HCT116 (cell line): ENCODE results near the gene BMERB1. TPM values are rescaled to one million over a fixed set of nuclear protein-coding genes. Genes with fewer than 3 reads are reported as not detected.
A peak's percentile ranks its signal among the peaks of the same experiment; 100 is the strongest.
"Not testable (repeated sequence)": the region's sequence is repeated elsewhere in the genome, so short reads cannot be mapped to it uniquely, and the experiment has no call there.

Source experiments
- ATAC-seq: fragments of 200-7000 bp; cut with Tn5 transposase; 2 replicates; pipeline ENCODE4 v1.9.1; 2020; ENCODE audit warnings: mild to moderate bottlenecking, moderate library complexity
- BruUV-seq: library from RNA; stranded (reverse); fragments of 400-500 nt; replicated peaks from 2 replicates; lab custom pipeline; 2021; lab: Mats Ljungman, UMichigan
- CTCF ChIA-PET: fragments of 300-600 bp; sonication (Branson Sonifier 250); formaldehyde crosslinking; loops from one replicate; lab custom pipeline; 2021; ENCODE audit warnings: antibody characterized with exemption; lab: Charles Lee
- POLR2A ChIA-PET: fragments of 300-600, 350-600 bp; sonication (Branson Sonifier 250); formaldehyde crosslinking; loops from one replicate; lab custom pipeline; 2021; ENCODE audit warnings: antibody characterized with exemption; lab: Charles Lee
- RAD21 ChIA-PET, 2 experiments: fragments of 300-600 bp; sonication (Branson Sonifier 250); formaldehyde crosslinking; loops; one replicate each; lab custom pipeline; 2023; ENCODE audit warnings: low total read pairs in 2 of 2; ENCODE audit not compliant: uncharacterized antibody in 2 of 2, unreplicated experiment in 2 of 2, low non-redundant PET in 1 of 2; lab: Charles Lee
- DNase-seq: peaks from one replicate; pipeline ENCODE4 v3.0.0-alpha.2; 2010; ENCODE audit warnings: low read depth, low spot score
- H2AFZ ChIP-seq: fragments of 200-600 bp; shearing (Covaris generic), sonication (generic); 2 replicates; pipeline ENCODE4 v1.6.1; 2017; ENCODE audit warnings: low read depth, mixed run types, mixed read lengths, antibody characterized with exemption, low read length; ENCODE audit not compliant: poor library complexity, severe bottlenecking
- H3K27ac ChIP-seq: 2 replicates; pipeline ENCODE4 v1.5.1; 2012; ENCODE audit warnings: low read depth, low read length
- H3K27me3 ChIP-seq: fragments of 200-600 bp; sonication (generic); 2 replicates; pipeline ENCODE4 v1.6.1; 2016; ENCODE audit warnings: mixed run types, low read length, mixed read lengths; ENCODE audit not compliant: insufficient read depth
- H3K36me3 ChIP-seq, 2 experiments: fragments of 200-500 bp in 1 of 2; fragments of 200-600 bp in 1 of 2; sonication (Bioruptor generic) in 1 of 2; sonication (generic) in 1 of 2; 2 replicates each; pipeline versions ENCODE4 v1.5.1 to v1.6.1; 2014 to 2016; ENCODE audit warnings: low read length in 2 of 2, inconsistent platforms in 1 of 2, mixed read lengths in 1 of 2, mixed run types in 1 of 2; ENCODE audit not compliant: insufficient read depth in 2 of 2, control insufficient read depth in 1 of 2
- H3K4me1 ChIP-seq, 2 experiments: fragments of 200-600 bp in 1 of 2; sonication (generic) in 1 of 2; 2 replicates each; pipeline versions ENCODE4 v1.5.1 to v1.6.1; 2012 to 2017; ENCODE audit warnings: low read length in 2 of 2, inconsistent platforms in 1 of 2, mild to moderate bottlenecking in 1 of 2, mixed read lengths in 1 of 2, mixed run types in 1 of 2, moderate library complexity in 1 of 2; ENCODE audit not compliant: insufficient read depth in 2 of 2, control insufficient read depth in 1 of 2
- H3K4me2 ChIP-seq: fragments of 200-600 bp; sonication (generic); 2 replicates; pipeline ENCODE4 v1.6.1; 2017; ENCODE audit warnings: mixed run types, low read length, mixed read lengths
- H3K4me3 ChIP-seq, 2 experiments: fragments of 200-600 bp in 1 of 2; sonication (generic) in 1 of 2; replicated peaks in 1 of 2; 2 replicates each; pipeline ENCODE4 v1.5.1; 2011 to 2016; ENCODE audit warnings: low read length in 2 of 2, control low read depth in 1 of 2, low read depth in 1 of 2, mild to moderate bottlenecking in 1 of 2, mixed read lengths in 1 of 2, mixed run types in 1 of 2
- H3K79me2 ChIP-seq: fragments of 200-600 bp; sonication (generic); 2 replicates; pipeline ENCODE4 v1.6.1; 2017; ENCODE audit warnings: mild to moderate bottlenecking, mixed run types, low read length, moderate library complexity, mixed read lengths; ENCODE audit not compliant: insufficient read depth
- H3K9ac ChIP-seq: fragments of 200-600 bp; sonication (generic); 2 replicates; pipeline ENCODE4 v1.6.1; 2016; ENCODE audit warnings: low read length, mixed read lengths
- H3K9me2 ChIP-seq: fragments of 200-600 bp; sonication (generic), shearing (Covaris generic); 2 replicates; pipeline ENCODE4 v1.6.1; 2017; ENCODE audit warnings: mixed run types, mild to moderate bottlenecking, moderate library complexity; ENCODE audit not compliant: insufficient read depth
- H3K9me3 ChIP-seq, 2 experiments: fragments of 200-500 bp in 1 of 2; fragments of 200-600 bp in 1 of 2; sonication (Bioruptor generic) in 1 of 2; sonication (generic) in 1 of 2; 2 replicates each; pipeline ENCODE4 v1.6.1; 2014 to 2017; ENCODE audit warnings: low read length in 2 of 2, mixed read lengths in 2 of 2, inconsistent platforms in 1 of 2, low read depth in 1 of 2, mild to moderate bottlenecking in 1 of 2, mixed run types in 1 of 2, moderate library complexity in 1 of 2; ENCODE audit not compliant: control insufficient read depth in 1 of 2, insufficient read depth in 1 of 2
- H4K20me1 ChIP-seq: fragments of 200-600 bp; sonication (generic), shearing (Covaris generic); 2 replicates; pipeline ENCODE4 v1.6.1; 2017; ENCODE audit warnings: mixed run types, mild to moderate bottlenecking, moderate library complexity; ENCODE audit not compliant: insufficient read depth
- RAD21 ChIP-seq: IDR thresholded peaks from 2 replicates; pipeline ENCODE4 v1.6.1; 2012; ENCODE audit warnings: low read depth, mild to moderate bottlenecking
- SP1 ChIP-seq: IDR thresholded peaks from 2 replicates; pipeline ENCODE4 v1.6.1; 2012; ENCODE audit warnings: low read depth
- intact Hi-C: fragments of 100-400 bp; cut with micrococcal nuclease; formaldehyde crosslinking; loops from 2 replicates; pipeline ENCODE4 v1.10.0; 2022
- total RNA-seq: library from RNA; stranded (reverse); gene quantifications from one replicate; pipeline ENCODE4 v1.2.1, GENCODE V29; 2021; ENCODE audit not compliant: unreplicated experiment
- TF ChIP-seq, protein P1 (sequence below), 3 experiments: fragments of 200-600 bp in 1 of 3; sonication (generic) in 1 of 3; IDR thresholded peaks in 2 of 3; conservative IDR thresholded peaks in 1 of 3; 2 replicates each; pipeline ENCODE4 v1.5.1; 2012 to 2017; ENCODE audit warnings: low read depth in 2 of 3, low read length in 2 of 3, antibody characterized with exemption in 1 of 3, borderline replicate concordance in 1 of 3, control low read depth in 1 of 3, mild to moderate bottlenecking in 1 of 3, mixed read lengths in 1 of 3, mixed run types in 1 of 3, moderate library complexity in 1 of 3; ENCODE audit not compliant: insufficient read depth in 1 of 3
- TF ChIP-seq, protein P2 (sequence below): IDR thresholded peaks from 2 replicates; pipeline ENCODE4 v1.6.1; 2011; ENCODE audit warnings: mild to moderate bottlenecking, low read length, moderate library complexity; ENCODE audit not compliant: insufficient replicate concordance; ENCODE audit errors: extremely low read depth

Gene BMERB1
- total RNA-seq, 1 experiment from 2014 or later = 43.6 TPM

DNA sequence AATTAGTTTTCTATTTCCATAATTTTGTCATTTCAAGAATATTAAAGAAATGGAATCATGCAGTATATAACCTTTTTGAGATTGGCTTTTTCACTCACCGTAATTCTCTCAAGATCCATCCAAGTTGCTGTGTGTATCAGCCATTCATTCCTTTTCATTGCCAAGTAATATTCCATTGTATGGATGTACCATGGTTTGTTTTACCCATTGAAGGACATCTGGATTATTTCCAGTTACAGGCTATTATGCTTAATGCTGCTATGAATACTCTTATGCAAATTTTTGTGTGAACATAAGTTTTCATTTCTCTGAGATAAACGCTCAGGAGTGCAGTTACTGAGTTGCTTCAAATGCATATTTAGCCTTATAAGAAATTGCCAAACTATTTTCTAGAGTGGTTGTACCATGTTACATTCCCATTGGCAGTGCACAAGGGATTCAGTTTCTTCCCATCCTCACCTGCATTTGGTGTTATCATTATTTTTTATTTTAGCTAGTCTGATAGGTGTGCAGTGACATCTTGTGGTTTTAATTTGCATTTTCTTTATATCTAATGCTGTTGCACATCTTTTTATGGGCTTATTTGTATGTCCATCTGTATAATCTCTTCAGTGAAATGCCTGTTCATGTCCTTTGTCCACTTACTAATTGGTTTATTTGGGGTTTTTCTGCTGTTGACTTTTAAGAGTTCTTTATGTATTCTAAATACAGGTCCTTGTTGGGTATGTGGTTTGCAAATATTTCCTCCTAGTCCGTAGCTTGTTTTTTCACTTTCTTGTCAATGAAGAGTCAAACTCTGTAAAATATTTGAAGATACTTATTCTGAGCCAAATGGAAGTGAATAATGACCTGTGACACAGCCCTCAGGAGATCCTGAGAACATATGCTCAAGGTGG, 32.7 kb downstream of the BMERB1 start:
- BruUV-seq = no TSS peak
- no peak overlapping the region for H2AFZ ChIP-seq
- 0 out of 2 replicates have a peak, but pooled peaks cover 8% of the 10 kb centered on the region for H3K79me2 ChIP-seq
- H3K36me3 ChIP-seq = no peaks in the 10 kb centered on the region
- intact Hi-C loops = no loop called here
- H4K20me1 ChIP-seq = no peaks in the 10 kb centered on the region
- no peak for DNase-seq
- peak; percentile 55 for ATAC-seq
- TF ChIP-seq, protein P1, sequence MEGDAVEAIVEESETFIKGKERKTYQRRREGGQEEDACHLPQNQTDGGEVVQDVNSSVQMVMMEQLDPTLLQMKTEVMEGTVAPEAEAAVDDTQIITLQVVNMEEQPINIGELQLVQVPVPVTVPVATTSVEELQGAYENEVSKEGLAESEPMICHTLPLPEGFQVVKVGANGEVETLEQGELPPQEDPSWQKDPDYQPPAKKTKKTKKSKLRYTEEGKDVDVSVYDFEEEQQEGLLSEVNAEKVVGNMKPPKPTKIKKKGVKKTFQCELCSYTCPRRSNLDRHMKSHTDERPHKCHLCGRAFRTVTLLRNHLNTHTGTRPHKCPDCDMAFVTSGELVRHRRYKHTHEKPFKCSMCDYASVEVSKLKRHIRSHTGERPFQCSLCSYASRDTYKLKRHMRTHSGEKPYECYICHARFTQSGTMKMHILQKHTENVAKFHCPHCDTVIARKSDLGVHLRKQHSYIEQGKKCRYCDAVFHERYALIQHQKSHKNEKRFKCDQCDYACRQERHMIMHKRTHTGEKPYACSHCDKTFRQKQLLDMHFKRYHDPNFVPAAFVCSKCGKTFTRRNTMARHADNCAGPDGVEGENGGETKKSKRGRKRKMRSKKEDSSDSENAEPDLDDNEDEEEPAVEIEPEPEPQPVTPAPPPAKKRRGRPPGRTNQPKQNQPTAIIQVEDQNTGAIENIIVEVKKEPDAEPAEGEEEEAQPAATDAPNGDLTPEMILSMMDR (IDR thresholded peaks at IDR 0.05 in 2 of 3, conservative IDR thresholded peaks at IDR 0.05 in 1 of 3; ENCODE audit: borderline replicate concordance in 1 of 3, insufficient read depth in 1 of 3, low read depth in 2 of 3, low read length in 2 of 3) = peak in 2 of 3 experiments; percentile 56 to 65; a peak in 3 of 6 replicates
- TF ChIP-seq RAD21 (peak; percentile 72), SP1 (peak; percentile 12; the same call in 1 of the 2 replicates)
- TF ChIP-seq, protein P2, sequence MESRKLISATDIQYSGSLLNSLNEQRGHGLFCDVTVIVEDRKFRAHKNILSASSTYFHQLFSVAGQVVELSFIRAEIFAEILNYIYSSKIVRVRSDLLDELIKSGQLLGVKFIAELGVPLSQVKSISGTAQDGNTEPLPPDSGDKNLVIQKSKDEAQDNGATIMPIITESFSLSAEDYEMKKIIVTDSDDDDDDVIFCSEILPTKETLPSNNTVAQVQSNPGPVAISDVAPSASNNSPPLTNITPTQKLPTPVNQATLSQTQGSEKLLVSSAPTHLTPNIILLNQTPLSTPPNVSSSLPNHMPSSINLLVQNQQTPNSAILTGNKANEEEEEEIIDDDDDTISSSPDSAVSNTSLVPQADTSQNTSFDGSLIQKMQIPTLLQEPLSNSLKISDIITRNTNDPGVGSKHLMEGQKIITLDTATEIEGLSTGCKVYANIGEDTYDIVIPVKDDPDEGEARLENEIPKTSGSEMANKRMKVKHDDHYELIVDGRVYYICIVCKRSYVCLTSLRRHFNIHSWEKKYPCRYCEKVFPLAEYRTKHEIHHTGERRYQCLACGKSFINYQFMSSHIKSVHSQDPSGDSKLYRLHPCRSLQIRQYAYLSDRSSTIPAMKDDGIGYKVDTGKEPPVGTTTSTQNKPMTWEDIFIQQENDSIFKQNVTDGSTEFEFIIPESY = no peak
- H3K4me2 ChIP-seq = no peak overlapping the region
- H3K4me1 ChIP-seq = peaks cover 8 to 20% of the 10 kb centered on the region in 2 experiments
- no peaks in the 10 kb centered on the region for H3K27me3 ChIP-seq
- ChIA-PET CTCF (interaction anchor here (0.6 to 1.0 kb wide), 2 partner anchors 40 to 512 kb away, joined by 3 to 4 read pairs; no protein-coding TSS in a partner anchor), POLR2A (no interaction called here), RAD21 (interaction anchor here in 1 of 2 experiments (0.7 kb wide), 2 partner anchors 22 to 928 kb away, joined by 3 read pairs; no protein-coding TSS in a partner anchor)
- no peaks in the 10 kb centered on the region for H3K9me3 ChIP-seq
- H3K9me2 ChIP-seq = no peaks in the 10 kb centered on the region
- H3K4me3 ChIP-seq = no peak overlapping the region
- H3K27ac ChIP-seq = no peak overlapping the region
- H3K9ac ChIP-seq = no peak overlapping the region

DNA sequence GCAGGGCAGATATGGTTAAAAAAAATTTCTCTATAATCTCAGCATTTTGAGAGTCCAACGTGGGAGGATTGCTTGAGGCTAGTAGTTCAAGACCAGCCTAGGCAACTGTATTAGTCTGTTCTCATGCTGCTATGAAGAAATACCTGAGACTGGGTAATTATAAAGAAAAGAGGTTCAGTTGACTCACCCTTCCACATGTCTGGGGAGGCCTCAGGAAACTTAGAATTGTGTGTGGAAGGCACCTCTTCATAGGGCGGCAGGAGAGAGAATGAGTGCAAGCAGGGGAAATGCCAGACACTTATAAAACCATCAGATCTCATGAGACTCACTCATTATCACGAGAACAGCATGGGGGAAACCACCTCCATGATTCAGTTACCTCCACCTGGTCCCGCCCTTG, 42.6 kb downstream of the BMERB1 start:
- BruUV-seq, H3K4me2 ChIP-seq, H4K20me1 ChIP-seq, ATAC-seq, DNase-seq, H3K36me3 ChIP-seq, CTCF ChIA-PET, H3K9me3 ChIP-seq, H2AFZ ChIP-seq, POLR2A ChIA-PET, H3K9ac ChIP-seq, RAD21 ChIA-PET, H3K9me2 ChIP-seq, H3K79me2 ChIP-seq, H3K4me3 ChIP-seq, H3K27me3 ChIP-seq, intact Hi-C loops, H3K27ac ChIP-seq: not testable (repeated sequence)
- H3K4me1 ChIP-seq = peaks cover 7 to 20% of the 10 kb centered on the region in 2 experiments
